Measurements from ENCODE around the gene RAB3B. TPM values are rescaled to one million over a fixed set of nuclear protein-coding genes. Genes with fewer than 3 reads are reported as not detected.
A peak's percentile ranks its signal among the peaks of the same experiment; 100 is the strongest.

Gene RAB3B
- polyA plus RNA-seq, 3 donors, result under 0.01 TPM; not detected in 2

DNA sequence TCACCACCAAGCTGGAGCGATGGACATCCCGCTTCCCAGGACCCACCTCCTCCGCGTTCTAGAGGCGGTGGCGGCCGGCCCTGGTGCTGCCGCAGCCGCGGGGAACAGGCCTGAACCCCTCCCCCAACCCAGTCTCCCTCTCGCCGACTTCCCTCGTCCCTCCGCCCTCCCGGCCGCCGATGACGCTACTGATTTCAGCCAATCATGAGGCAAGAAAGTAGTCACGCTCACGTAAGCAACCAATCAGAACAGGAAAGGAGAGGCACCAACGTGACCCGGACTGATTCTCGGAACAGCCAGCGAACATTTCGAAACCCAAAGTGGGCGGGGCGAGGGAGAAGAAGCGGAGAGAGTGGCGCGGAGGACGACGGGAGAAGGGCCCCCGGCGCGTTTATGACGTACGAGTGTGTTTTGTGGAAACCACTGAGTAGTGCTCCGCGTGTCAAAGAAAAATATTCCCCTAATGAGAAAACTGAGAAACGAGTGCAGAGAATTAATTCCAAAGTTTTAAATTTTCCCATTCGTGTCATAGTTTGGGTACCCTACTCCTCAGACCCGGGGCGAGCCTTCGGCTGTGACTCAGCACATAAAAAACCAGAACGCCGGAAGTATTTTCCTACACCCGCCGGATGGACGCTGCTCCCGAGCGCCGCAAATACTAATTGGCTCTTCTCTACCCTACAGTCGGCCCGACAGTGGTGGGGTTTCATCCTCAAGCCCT is 111.7 kb downstream of the RAB3B start, which contains the start of gene NRDC:
TSS of gene NRDC (minus strand) at position 112 of the 721 bp plus-strand sequence. CDS start 112 bp downstream, outside the sequence.
- Mint-ChIP-seq H3K27ac (no peak within 1 kb of the TSS), H3K4me1 (peaks cover 26% of the 10 kb centered on the region), H3K36me3 (peaks cover 7 to 12% of the 10 kb centered on the region in 2 donors), H3K9me3 (no peaks in the 10 kb centered on the region), H3K27me3 (ENCODE audit: low read depth in 3 of 3) (peaks cover 8 to 13% (median 12%) of the 10 kb centered on the region in 3 donors), H3K4me3 (no peak within 1 kb of the TSS)
- Histone ChIP-seq H3K4me2 (replicated peaks; ENCODE audit: extremely low read depth, low read length, poor library complexity, severe bottlenecking) (peak within 1 kb of the TSS; percentile 83), H4K20me1 (ENCODE audit: insufficient read depth, low read length) (peaks cover 16% of the 10 kb centered on the region), H3K4me1 (ENCODE audit: control insufficient read depth in 1 of 2, insufficient read depth in 2 of 2, low read length in 2 of 2) (peaks cover 29 to 41% of the 10 kb centered on the region in 2 donors), H3K27ac (ENCODE audit: low read depth in 1 of 2, low read length in 2 of 2) (peak within 1 kb of the TSS; percentile 96 to 99), H3K4me3 (replicated peaks in 1 of 3; ENCODE audit: low read depth in 2 of 3, low read length in 3 of 3) (peak within 1 kb of the TSS; percentile 95 to 100 (median 97)), H3K9ac (ENCODE audit: insufficient read depth, low read length, poor library complexity, severe bottlenecking) (peak within 1 kb of the TSS; percentile 99), H2AFZ (ENCODE audit: insufficient read depth, low read depth, low read length, poor library complexity, severe bottlenecking) (peak within 1 kb of the TSS; percentile 99), H3K9me3 (replicated peaks in 1 of 2; ENCODE audit: control insufficient read depth in 1 of 2, insufficient read depth in 1 of 2, low read length in 2 of 2) (no peaks in the 10 kb centered on the region), H3K36me3 (replicated peaks in 1 of 2; ENCODE audit: control insufficient read depth in 1 of 2, insufficient read depth in 2 of 2, low read length in 2 of 2) (peaks cover 5 to 7% of the 10 kb centered on the region in 2 donors), H3K79me2 (ENCODE audit: insufficient read depth, low read length) (peaks cover 48% of the 10 kb centered on the region), H3K27me3 (ENCODE audit: control insufficient read depth in 2 of 2, insufficient read depth in 2 of 2, low read length in 2 of 2) (no peaks in the 10 kb centered on the region)
- peak; percentile 99 to 100 (median 100) for DNase-seq
- TF ChIP-seq, protein P1, sequence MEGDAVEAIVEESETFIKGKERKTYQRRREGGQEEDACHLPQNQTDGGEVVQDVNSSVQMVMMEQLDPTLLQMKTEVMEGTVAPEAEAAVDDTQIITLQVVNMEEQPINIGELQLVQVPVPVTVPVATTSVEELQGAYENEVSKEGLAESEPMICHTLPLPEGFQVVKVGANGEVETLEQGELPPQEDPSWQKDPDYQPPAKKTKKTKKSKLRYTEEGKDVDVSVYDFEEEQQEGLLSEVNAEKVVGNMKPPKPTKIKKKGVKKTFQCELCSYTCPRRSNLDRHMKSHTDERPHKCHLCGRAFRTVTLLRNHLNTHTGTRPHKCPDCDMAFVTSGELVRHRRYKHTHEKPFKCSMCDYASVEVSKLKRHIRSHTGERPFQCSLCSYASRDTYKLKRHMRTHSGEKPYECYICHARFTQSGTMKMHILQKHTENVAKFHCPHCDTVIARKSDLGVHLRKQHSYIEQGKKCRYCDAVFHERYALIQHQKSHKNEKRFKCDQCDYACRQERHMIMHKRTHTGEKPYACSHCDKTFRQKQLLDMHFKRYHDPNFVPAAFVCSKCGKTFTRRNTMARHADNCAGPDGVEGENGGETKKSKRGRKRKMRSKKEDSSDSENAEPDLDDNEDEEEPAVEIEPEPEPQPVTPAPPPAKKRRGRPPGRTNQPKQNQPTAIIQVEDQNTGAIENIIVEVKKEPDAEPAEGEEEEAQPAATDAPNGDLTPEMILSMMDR (IDR thresholded peaks at IDR 0.05), result no peak
- WGBS (ENCODE audit: insufficient coverage), result under 1% methylated on average over 47 of the region's 54 CpGs
- intact Hi-C loops (cut with micrococcal nuclease), result loop anchor here (5.0 to 10.0 kb wide), 2 partner anchors 361 to 526 kb away; partner anchors contain the start of genes ORC1 (in 2 of the 2), PRPF38A (in 2 of the 2) and EPS15 (in 1 of the 2)

DNA sequence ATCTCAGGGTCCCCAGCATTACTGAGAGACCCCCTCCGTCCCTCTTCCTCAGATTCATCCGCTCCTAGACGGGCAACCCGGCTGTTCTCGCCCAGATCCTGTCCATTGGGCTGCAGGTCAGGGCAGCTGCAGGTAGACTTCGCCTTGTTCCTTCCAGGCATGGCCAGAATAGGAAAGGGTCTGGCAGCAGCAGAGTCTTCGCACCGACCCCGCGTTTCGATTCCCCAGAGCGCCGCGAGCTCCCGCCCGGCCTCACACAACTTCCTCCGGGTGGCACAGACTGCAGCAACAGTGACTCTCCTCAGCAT is 112.2 kb downstream of the RAB3B start:
- Histone ChIP-seq H3K4me1 (ENCODE audit: control insufficient read depth in 1 of 2, insufficient read depth in 2 of 2, low read length in 2 of 2) (peaks cover 29 to 41% of the 10 kb centered on the region in 2 donors), H3K27ac (ENCODE audit: low read depth in 1 of 2, low read length in 2 of 2) (peak overlapping the region; percentile 96 to 99), H3K9ac (ENCODE audit: insufficient read depth, low read length, poor library complexity, severe bottlenecking) (peak overlapping the region; percentile 99), H3K4me2 (replicated peaks; ENCODE audit: extremely low read depth, low read length, poor library complexity, severe bottlenecking) (peak overlapping the region; percentile 83), H3K79me2 (ENCODE audit: insufficient read depth, low read length) (peaks cover 52% of the 10 kb centered on the region), H3K36me3 (replicated peaks in 1 of 2; ENCODE audit: control insufficient read depth in 1 of 2, insufficient read depth in 2 of 2, low read length in 2 of 2) (peaks cover 5 to 7% of the 10 kb centered on the region in 2 donors), H3K27me3 (ENCODE audit: control insufficient read depth in 2 of 2, insufficient read depth in 2 of 2, low read length in 2 of 2) (no peaks in the 10 kb centered on the region), H3K4me3 (replicated peaks in 1 of 3; ENCODE audit: low read depth in 2 of 3, low read length in 3 of 3) (peak overlapping the region; percentile 73 to 100 (median 95)), H2AFZ (ENCODE audit: insufficient read depth, low read depth, low read length, poor library complexity, severe bottlenecking) (peak overlapping the region; percentile 74), H4K20me1 (ENCODE audit: insufficient read depth, low read length) (peaks cover 20% of the 10 kb centered on the region), H3K9me3 (replicated peaks in 1 of 2; ENCODE audit: control insufficient read depth in 1 of 2, insufficient read depth in 1 of 2, low read length in 2 of 2) (no peaks in the 10 kb centered on the region)
- intact Hi-C loops (cut with micrococcal nuclease), result loop anchor here (5.0 to 10.0 kb wide), 2 partner anchors 361 to 527 kb away; partner anchors contain the start of genes ORC1 (in 2 of the 2), PRPF38A (in 2 of the 2) and EPS15 (in 1 of the 2)
- H3K27me3 Mint-ChIP-seq (ENCODE audit: low read depth in 3 of 3), result peaks cover 8 to 12% (median 11%) of the 10 kb centered on the region in 3 donors
- no peak overlapping the region for H3K27ac Mint-ChIP-seq
- 0% methylated on average over 17 of the region's 17 CpGs for WGBS (ENCODE audit: insufficient coverage)
- H3K4me1 Mint-ChIP-seq, result peaks cover 25% of the 10 kb centered on the region
- no peak for DNase-seq
- H3K36me3 Mint-ChIP-seq, result peaks cover 9 to 16% of the 10 kb centered on the region in 2 donors
- TF ChIP-seq, protein P1 (IDR thresholded peaks at IDR 0.05), result no peak
- no peak overlapping the region for H3K4me3 Mint-ChIP-seq
- no peaks in the 10 kb centered on the region for H3K9me3 Mint-ChIP-seq

All from CD14-positive monocyte (primary cell).